Right atrium auricular region (tissue), 2 donors: Measurements from ENCODE around the gene PLA2G6. TPM values are rescaled to one million over a fixed set of nuclear protein-coding genes. Genes with fewer than 3 reads are reported as not detected.

Source experiments
- DNase-seq: peaks from one replicate; pipeline ENCODE4 v3.0.0-alpha.2; 2019; ENCODE audit warnings: low spot score
- H3K27ac ChIP-seq, 2 donors: fragments of 200-600 bp; sonication (generic); 1 replicate in 1 of 2; 2 replicates in 1 of 2; pipeline ENCODE4 v1.5.1; 2016 to 2019
- H3K27me3 ChIP-seq, 2 donors: fragments of 200-600 bp; sonication (generic); one replicate each; pipeline versions ENCODE4 v1.5.1 to v1.6.0; 2017 to 2019
- H3K36me3 ChIP-seq: fragments of 200-600 bp; sonication (generic); one replicate; pipeline ENCODE4 v1.5.1; 2016
- H3K4me1 ChIP-seq, 2 donors: fragments of 200-600 bp; sonication (generic); one replicate each; pipeline versions ENCODE4 v1.5.1 to v1.6.0; 2017 to 2019
- H3K4me3 ChIP-seq, 2 donors: fragments of 200-600 bp; sonication (generic); 1 replicate in 1 of 2; 2 replicates in 1 of 2; pipeline ENCODE4 v1.5.1; 2017 to 2019; ENCODE audit warnings: mild to moderate bottlenecking in 1 of 2, moderate library complexity in 1 of 2
- H3K9me3 ChIP-seq, 2 donors: fragments of 200-600 bp; sonication (generic); one replicate each; pipeline ENCODE4 v1.5.1; 2019
- CTCF ChIP-seq, 2 donors: fragments of 200-600 bp; sonication (generic); IDR thresholded peaks; one replicate each; pipeline ENCODE4 v1.5.1; 2019; ENCODE audit warnings: antibody characterized with exemption in 2 of 2
- total RNA-seq, 2 donors: library from RNA; depleted of rRNA; stranded (reverse); fragments of >200 nt; gene quantifications; one replicate each; pipeline ENCODE4 v1.1.0, GENCODE V29; 2016

Gene PLA2G6
- total RNA-seq, 2 donors from 2014 or later: 9.0 to 15.6 TPM

GRCh38 chr22:38098410-38099249 is 83.0 kb downstream of the PLA2G6 start:
- no peak for TF ChIP-seq CTCF (IDR thresholded peaks at IDR 0.05)
- Histone ChIP-seq H3K27me3 (no peaks in the 10 kb centered on the region), H3K4me3 (no peak overlapping the region), H3K36me3 (no peaks in the 10 kb centered on the region), H3K27ac (no peak overlapping the region), H3K4me1 (peaks cover 0 to 14% of the 10 kb centered on the region in 2 donors), H3K9me3 (no peaks in the 10 kb centered on the region)
- no peak for DNase-seq

- peak in 1 of 2 donors; percentile 45 for TF ChIP-seq CTCF (IDR thresholded peaks at IDR 0.05)
- no peak for DNase-seq
- no peak overlapping the region for H3K27ac ChIP-seq
- H3K9me3 ChIP-seq: no peaks in the 10 kb centered on the region
- no peaks in the 10 kb centered on the region for H3K27me3 ChIP-seq
- no peak overlapping the region for H3K4me3 ChIP-seq
- no peaks in the 10 kb centered on the region for H3K36me3 ChIP-seq
- peaks cover 0 to 14% of the 10 kb centered on the region in 2 donors for H3K4me1 ChIP-seq
Measured at GRCh38 chr22:38097557-38098409, 83.8 kb downstream of the PLA2G6 start.

GRCh38 chr22:38097058-38097457 is 84.6 kb downstream of the PLA2G6 start:
- no peak for TF ChIP-seq CTCF (IDR thresholded peaks at IDR 0.05)
- peaks cover 0 to 14% of the 10 kb centered on the region in 2 donors for H3K4me1 ChIP-seq
- no peak for DNase-seq
- no peak overlapping the region for H3K27ac ChIP-seq
- no peak overlapping the region for H3K4me3 ChIP-seq
- H3K36me3 ChIP-seq: no peaks in the 10 kb centered on the region
- H3K9me3 ChIP-seq: no peaks in the 10 kb centered on the region
- H3K27me3 ChIP-seq: no peaks in the 10 kb centered on the region

GRCh38 chr22:38089474-38089851 is 92.2 kb downstream of the PLA2G6 start:
- H3K9me3 ChIP-seq: no peaks in the 10 kb centered on the region
- no peaks in the 10 kb centered on the region for H3K27me3 ChIP-seq
- H3K36me3 ChIP-seq: no peaks in the 10 kb centered on the region
- no peak for TF ChIP-seq CTCF (IDR thresholded peaks at IDR 0.05)
- no peak overlapping the region for H3K27ac ChIP-seq
- H3K4me3 ChIP-seq: peak overlapping the region in 1 of 2 donors; percentile 46
- DNase-seq: no peak
- H3K4me1 ChIP-seq: peaks cover 0 to 16% of the 10 kb centered on the region in 2 donors

- H3K36me3 ChIP-seq: no peaks in the 10 kb centered on the region
- H3K4me1 ChIP-seq: peaks cover 0 to 16% of the 10 kb centered on the region in 2 donors
- TF ChIP-seq CTCF (IDR thresholded peaks at IDR 0.05): no peak
- DNase-seq: no peak
- H3K27ac ChIP-seq: no peak overlapping the region
- peak overlapping the region in 1 of 2 donors; percentile 46 for H3K4me3 ChIP-seq
- no peaks in the 10 kb centered on the region for H3K27me3 ChIP-seq
- no peaks in the 10 kb centered on the region for H3K9me3 ChIP-seq
Measured at GRCh38 chr22:38088629-38089473, 92.8 kb downstream of the PLA2G6 start.
